HepG2 (cell line): ENCODE measurements around the gene SPINDOC.

Source experiments
- CAMTA2 ChIP-seq: sonication (generic); formaldehyde crosslinking; IDR thresholded peaks from 2 replicates; pipeline ENCODE4 v1.4.0; 2020; ENCODE audit warnings: mild to moderate bottlenecking, missing genetic modification reagents, borderline replicate concordance
- DNMT3B ChIP-seq: conservative IDR thresholded peaks from 2 replicates; pipeline ENCODE4 v1.6.1; 2016; ENCODE audit warnings: missing biosample characterization, control low read depth
- ELF1 ChIP-seq: sonication (generic); formaldehyde crosslinking; IDR thresholded peaks from 2 replicates; pipeline ENCODE4 v1.4.0; 2020; ENCODE audit warnings: missing genetic modification reagents
- MAF1 ChIP-seq: sonication (generic); formaldehyde crosslinking; IDR thresholded peaks from 2 replicates; pipeline ENCODE4 v1.5.0; 2020; ENCODE audit warnings: missing genetic modification reagents, borderline replicate concordance
- MAFK ChIP-seq, 2 experiments: IDR thresholded peaks in 1 of 2; conservative IDR thresholded peaks in 1 of 2; 2 replicates each; pipeline ENCODE4 v1.6.1; 2011; ENCODE audit warnings: improper control_type of control experiment in 2 of 2, low read length in 2 of 2
- NR2F2 ChIP-seq: IDR thresholded peaks from 2 replicates; pipeline ENCODE4 v1.6.1; 2012; ENCODE audit warnings: low read depth, inconsistent platforms, borderline replicate concordance
- SP1 ChIP-seq, 2 experiments: fragments of 450-650 bp in 1 of 2; sonication (generic) in 1 of 2; formaldehyde crosslinking in 1 of 2; IDR thresholded peaks; 2 replicates each; pipeline versions ENCODE4 v1.4.0 to v1.6.1; 2016 to 2020; ENCODE audit warnings: missing genetic modification reagents in 1 of 2
- TP53 ChIP-seq: sonication (generic); formaldehyde crosslinking; conservative IDR thresholded peaks from 2 replicates; pipeline ENCODE4 v1.4.0; 2020; ENCODE audit warnings: missing genetic modification reagents
- ZFP36L2 ChIP-seq: sonication (generic); formaldehyde crosslinking; IDR thresholded peaks from 2 replicates; pipeline ENCODE4 v1.4.0; 2020; ENCODE audit warnings: missing genetic modification reagents
- ZNF251 ChIP-seq: sonication (generic); formaldehyde crosslinking; IDR thresholded peaks from 2 replicates; pipeline ENCODE4 v1.9.0; 2021; ENCODE audit warnings: mild to moderate bottlenecking, missing genetic modification reagents
- ZNF512 ChIP-seq: sonication (generic); formaldehyde crosslinking; IDR thresholded peaks from 2 replicates; pipeline ENCODE4 v1.4.0; 2020; ENCODE audit warnings: mild to moderate bottlenecking, missing genetic modification reagents
- ZNF792 ChIP-seq: IDR thresholded peaks from 2 replicates; pipeline ENCODE4 v1.6.1; 2016
- TF ChIP-seq, protein P1 (sequence below): sonication (generic); formaldehyde crosslinking; IDR thresholded peaks from 2 replicates; pipeline ENCODE4 v1.5.0; 2020; ENCODE audit warnings: mild to moderate bottlenecking, missing genetic modification reagents
- TF ChIP-seq, protein P2 (sequence below): sonication (generic); formaldehyde crosslinking; IDR thresholded peaks from 2 replicates; pipeline ENCODE4 v1.5.0; 2020; ENCODE audit warnings: mild to moderate bottlenecking, missing genetic modification reagents, moderate library complexity

- TF ChIP-seq TP53 (CRISPR knock-in tag) (no peak), MAF1 (no peak), MAFK (conservative IDR thresholded peaks at IDR 0.05 in 1 of 2, IDR thresholded peaks at IDR 0.05 in 1 of 2; ENCODE audit: low read length in 2 of 2) (no peak), SP1 (IDR thresholded peaks at IDR 0.05) (no peak), SP1 (CRISPR knock-in tag; IDR thresholded peaks at IDR 0.05) (no peak), CAMTA2 (no peak), ZFP36L2 (CRISPR knock-in tag) (no peak), DNMT3B (CRISPR knock-in tag) (no peak), ZNF792 (no peak), ELF1 (CRISPR knock-in tag) (no peak), ZNF251 (CRISPR knock-in tag) (no peak), ZNF512 (no peak), NR2F2 (no peak)
- TF ChIP-seq, protein P1, sequence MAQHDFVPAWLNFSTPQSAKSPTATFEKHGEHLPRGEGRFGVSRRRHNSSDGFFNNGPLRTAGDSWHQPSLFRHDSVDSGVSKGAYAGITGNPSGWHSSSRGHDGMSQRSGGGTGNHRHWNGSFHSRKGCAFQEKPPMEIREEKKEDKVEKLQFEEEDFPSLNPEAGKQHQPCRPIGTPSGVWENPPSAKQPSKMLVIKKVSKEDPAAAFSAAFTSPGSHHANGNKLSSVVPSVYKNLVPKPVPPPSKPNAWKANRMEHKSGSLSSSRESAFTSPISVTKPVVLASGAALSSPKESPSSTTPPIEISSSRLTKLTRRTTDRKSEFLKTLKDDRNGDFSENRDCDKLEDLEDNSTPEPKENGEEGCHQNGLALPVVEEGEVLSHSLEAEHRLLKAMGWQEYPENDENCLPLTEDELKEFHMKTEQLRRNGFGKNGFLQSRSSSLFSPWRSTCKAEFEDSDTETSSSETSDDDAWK (CRISPR knock-in tag): no peak
- TF ChIP-seq, protein P2, sequence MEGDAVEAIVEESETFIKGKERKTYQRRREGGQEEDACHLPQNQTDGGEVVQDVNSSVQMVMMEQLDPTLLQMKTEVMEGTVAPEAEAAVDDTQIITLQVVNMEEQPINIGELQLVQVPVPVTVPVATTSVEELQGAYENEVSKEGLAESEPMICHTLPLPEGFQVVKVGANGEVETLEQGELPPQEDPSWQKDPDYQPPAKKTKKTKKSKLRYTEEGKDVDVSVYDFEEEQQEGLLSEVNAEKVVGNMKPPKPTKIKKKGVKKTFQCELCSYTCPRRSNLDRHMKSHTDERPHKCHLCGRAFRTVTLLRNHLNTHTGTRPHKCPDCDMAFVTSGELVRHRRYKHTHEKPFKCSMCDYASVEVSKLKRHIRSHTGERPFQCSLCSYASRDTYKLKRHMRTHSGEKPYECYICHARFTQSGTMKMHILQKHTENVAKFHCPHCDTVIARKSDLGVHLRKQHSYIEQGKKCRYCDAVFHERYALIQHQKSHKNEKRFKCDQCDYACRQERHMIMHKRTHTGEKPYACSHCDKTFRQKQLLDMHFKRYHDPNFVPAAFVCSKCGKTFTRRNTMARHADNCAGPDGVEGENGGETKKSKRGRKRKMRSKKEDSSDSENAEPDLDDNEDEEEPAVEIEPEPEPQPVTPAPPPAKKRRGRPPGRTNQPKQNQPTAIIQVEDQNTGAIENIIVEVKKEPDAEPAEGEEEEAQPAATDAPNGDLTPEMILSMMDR (CRISPR knock-in tag): no peak
These were observed 3.5 kb downstream of the SPINDOC start for GRCh38 chr11:63816732-63817131.
